Tibial nerve (tissue), 4 donors: ENCODE results near the gene KPNA6. TPM values are rescaled to one million over a fixed set of nuclear protein-coding genes. Genes with fewer than 3 reads are reported as not detected.
"Not testable (repeated sequence)": the region's sequence is repeated elsewhere in the genome, so short reads cannot be mapped to it uniquely, and the experiment has no call there.

Experiments
- DNase-seq, 2 donors: peaks; one replicate each; pipeline ENCODE4 v3.0.0-alpha.2; 2019; ENCODE audit warnings: low spot score in 2 of 2
- H3K27ac ChIP-seq, 4 donors: fragments of 200-600 bp; sonication (generic) in 3 of 4; one replicate each; pipeline ENCODE4 v1.5.1; 2017 to 2019; ENCODE audit warnings: mild to moderate bottlenecking in 1 of 4
- H3K27me3 ChIP-seq, 2 donors: fragments of 200-600 bp; sonication (generic) in 1 of 2; one replicate each; pipeline versions ENCODE4 v1.5.1 to v1.6.0; 2017 to 2019
- H3K36me3 ChIP-seq, 3 donors: fragments of 200-600 bp; sonication (generic); one replicate each; pipeline ENCODE4 v1.5.1; 2018 to 2019
- H3K4me1 ChIP-seq, 4 donors: fragments of 200-600 bp; sonication (generic) in 3 of 4; one replicate each; pipeline ENCODE4 v1.5.1; 2017 to 2019
- H3K4me3 ChIP-seq, 4 donors: fragments of 200-600 bp; sonication (generic) in 3 of 4; one replicate each; pipeline ENCODE4 v1.5.1; 2017 to 2019; ENCODE audit warnings: mild to moderate bottlenecking in 1 of 4, moderate library complexity in 1 of 4
- H3K9me3 ChIP-seq, 4 donors: fragments of 200-600 bp; sonication (generic) in 3 of 4; one replicate each; pipeline ENCODE4 v1.5.1; 2017 to 2019
- CTCF ChIP-seq, 5 experiments: fragments of 200-600 bp in 3 of 5; fragments of 450-650 bp in 2 of 5; sonication (generic) in 3 of 5; IDR thresholded peaks; one replicate each; pipeline ENCODE4 v1.5.1; 2016 to 2019; ENCODE audit warnings: antibody characterized with exemption in 5 of 5, mild to moderate bottlenecking in 3 of 5, moderate library complexity in 2 of 5
- EP300 ChIP-seq, 2 donors: sonication (generic); formaldehyde crosslinking; IDR thresholded peaks; one replicate each; pipeline ENCODE4 v1.6.1; 2017; ENCODE audit warnings: antibody characterized with exemption in 2 of 2, mild to moderate bottlenecking in 1 of 2
- POLR2A ChIP-seq, 2 donors: fragments of 450-650 bp; IDR thresholded peaks; one replicate each; pipeline ENCODE4 v1.6.1; 2017; ENCODE audit warnings: antibody characterized with exemption in 2 of 2, mild to moderate bottlenecking in 2 of 2, moderate library complexity in 2 of 2
- WGBS, 2 donors: methylation state at CpG; one replicate each; pipeline ENCODE4 v1.1.5; 2018; 5-methylcytosine and 5-hydroxymethylcytosine counted together
- total RNA-seq, 4 donors: library from RNA; depleted of rRNA; stranded (reverse); fragments of >200 nt; gene quantifications; one replicate each; pipeline ENCODE4 v1.1.0, GENCODE V29; 2016

The KPNA6 gene
- total RNA-seq, 4 donors from 2014 or later, result 30.3 to 39.3 (median 33.5) TPM

- TF ChIP-seq CTCF (IDR thresholded peaks at IDR 0.05), result no peak
- TF ChIP-seq EP300 (IDR thresholded peaks at IDR 0.05), result peak in 1 of 2 donors; percentile 39
- TF ChIP-seq POLR2A (IDR thresholded peaks at IDR 0.05), result no peak
- DNase-seq, result peak; percentile 16 to 40
- H3K36me3 ChIP-seq, result peaks cover 0 to 11% (median 0%) of the 10 kb centered on the region in 3 donors
- peaks cover 0 to 42% (median 10%) of the 10 kb centered on the region in 4 donors for H3K4me1 ChIP-seq
- H3K27me3 ChIP-seq, result no peaks in the 10 kb centered on the region
- 51 to 65% methylated on average over 6 of the region's 6 CpGs for WGBS, 2 donors
- no peak overlapping the region for H3K4me3 ChIP-seq
- H3K9me3 ChIP-seq, result peaks cover 0 to 12% (median 0%) of the 10 kb centered on the region in 4 donors
- H3K27ac ChIP-seq, result peak overlapping the region in 3 of 4 donors; percentile 54 to 70 (median 64)
These were observed 34.8 kb downstream of the KPNA6 start for GRCh38 chr1:32142446-32143301.

GRCh38 chr1:32143302-32143695 is 35.4 kb downstream of the KPNA6 start:
- WGBS, 2 donors, result 76 to 80% methylated on average over 4 of the region's 4 CpGs
- Histone ChIP-seq H3K9me3 (peaks cover 0 to 18% (median under 1%) of the 10 kb centered on the region in 4 donors), H3K36me3 (peaks cover 0 to 17% (median 0%) of the 10 kb centered on the region in 3 donors), H3K4me1 (peaks cover 0 to 42% (median 10%) of the 10 kb centered on the region in 4 donors)
- DNase-seq, H3K27me3 ChIP-seq, H3K27ac ChIP-seq, H3K4me3 ChIP-seq: not testable (repeated sequence)

- Histone ChIP-seq H3K36me3 (peaks cover 0 to 24% (median 0%) of the 10 kb centered on the region in 3 donors), H3K27me3 (no peaks in the 10 kb centered on the region), H3K9me3 (peaks cover 0 to 24% (median 3%) of the 10 kb centered on the region in 4 donors), H3K4me1 (peaks cover 0 to 36% (median 8%) of the 10 kb centered on the region in 4 donors), H3K27ac (no peak overlapping the region), H3K4me3 (no peak overlapping the region)
- DNase-seq, result no peak
- no peak for TF ChIP-seq CTCF (IDR thresholded peaks at IDR 0.05)
- TF ChIP-seq EP300 (IDR thresholded peaks at IDR 0.05), result no peak
- TF ChIP-seq POLR2A (IDR thresholded peaks at IDR 0.05), result no peak
- WGBS, 2 donors, result 82 to 85% methylated on average over 3 of the region's 3 CpGs
These were observed 36.2 kb downstream of the KPNA6 start for GRCh38 chr1:32144033-32144432.

- H3K27me3 ChIP-seq, H3K27ac ChIP-seq, DNase-seq, H3K4me3 ChIP-seq: not testable (repeated sequence)
- Histone ChIP-seq H3K9me3 (peaks cover 0 to 28% (median 3%) of the 10 kb centered on the region in 4 donors), H3K4me1 (peaks cover 0 to 28% (median 2%) of the 10 kb centered on the region in 4 donors), H3K36me3 (peaks cover 0 to 24% (median 0%) of the 10 kb centered on the region in 3 donors)
- 96 to 100% methylated on average over 5 of the region's 5 CpGs for WGBS, 2 donors
These were observed 39.9 kb downstream of the KPNA6 start for GRCh38 chr1:32147799-32148198.

GRCh38 chr1:32150847-32151246 is 43.0 kb downstream of the KPNA6 start:
- no peak for DNase-seq
- Histone ChIP-seq H3K36me3 (peaks cover 0 to 33% (median 2%) of the 10 kb centered on the region in 3 donors), H3K27ac (no peak overlapping the region), H3K27me3 (no peaks in the 10 kb centered on the region), H3K4me1 (peaks cover 0 to 20% (median 0%) of the 10 kb centered on the region in 4 donors), H3K9me3 (peaks cover 0 to 25% (median 3%) of the 10 kb centered on the region in 4 donors), H3K4me3 (no peak overlapping the region)
- WGBS, 2 donors, result 86% methylated on average over 9 of the region's 9 CpGs
- TF ChIP-seq POLR2A (IDR thresholded peaks at IDR 0.05) (no peak), CTCF (IDR thresholded peaks at IDR 0.05) (no peak), EP300 (IDR thresholded peaks at IDR 0.05) (no peak)

- TF ChIP-seq EP300 (IDR thresholded peaks at IDR 0.05), result no peak
- no peak for TF ChIP-seq CTCF (IDR thresholded peaks at IDR 0.05)
- no peak for TF ChIP-seq POLR2A (IDR thresholded peaks at IDR 0.05)
- Histone ChIP-seq H3K4me1 (peaks cover 0 to 20% (median 0%) of the 10 kb centered on the region in 4 donors), H3K4me3 (no peak overlapping the region), H3K36me3 (peaks cover 0 to 38% (median 4%) of the 10 kb centered on the region in 3 donors), H3K9me3 (peaks cover 0 to 25% (median 3%) of the 10 kb centered on the region in 4 donors), H3K27ac (no peak overlapping the region), H3K27me3 (no peaks in the 10 kb centered on the region)
- WGBS, 2 donors, result 25 to 27% methylated on average over 5 of the region's 5 CpGs
- no peak for DNase-seq
These were observed 43.5 kb downstream of the KPNA6 start for GRCh38 chr1:32151319-32151787.
